ENCODE data around the gene BRPF3. TPM values are rescaled to one million over a fixed set of nuclear protein-coding genes. Genes with fewer than 3 reads are reported as not detected.

The BRPF3 gene
- total and polyA plus RNA-seq, 9 of the 15 experiments (the other 6 are each of a cell fraction or from before 2014, with no cell fraction given), result 2.2 to 19.3 (median 8.0) TPM

DNA sequence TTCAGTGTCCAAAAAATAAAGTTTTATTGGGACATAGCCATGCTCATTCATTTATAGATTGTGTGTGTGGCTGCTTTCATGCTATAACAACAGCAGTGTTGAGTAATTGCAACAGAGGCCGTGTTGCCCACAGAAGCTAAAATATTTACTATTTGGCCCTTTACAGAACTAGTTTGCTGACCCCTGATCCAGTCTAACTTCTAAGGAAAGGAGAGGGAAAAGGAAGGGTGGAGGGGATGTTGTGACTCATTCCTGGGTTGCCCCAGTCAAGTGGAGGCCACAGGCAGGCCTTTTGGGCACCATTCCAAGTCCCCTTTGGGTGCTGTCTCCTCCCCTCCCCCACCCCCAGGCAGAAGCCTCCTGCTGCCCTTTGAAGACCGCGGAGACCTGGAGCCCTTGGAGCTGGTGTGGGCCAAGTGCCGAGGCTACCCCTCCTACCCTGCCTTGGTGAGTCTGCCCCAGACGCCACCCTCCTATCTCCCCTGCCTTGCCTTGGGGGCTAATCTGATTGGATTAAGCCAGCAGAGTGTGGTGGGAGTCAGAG lies 28.4 kb downstream of the BRPF3 start (continued):
- TF ChIP-seq HMG20A (CRISPR knock-in tag; conservative IDR thresholded peaks at IDR 0.05) (no peak), EP300 (IDR thresholded peaks at IDR 0.05; ENCODE audit: low read length) (no peak; the same call in 1 of the 2 replicates), ZNF764 (CRISPR knock-in tag; IDR thresholded peaks at IDR 0.05; ENCODE audit: low read depth) (no peak), SMARCB1 (IDR thresholded peaks at IDR 0.05; ENCODE audit: insufficient read length, low read depth) (no peak), CBFA2T3 (IDR thresholded peaks at IDR 0.05) (peak; percentile 41), SOX6 (IDR thresholded peaks at IDR 0.05) (peak; percentile 34; the same call in 1 of the 2 replicates), MYC (IDR thresholded peaks at IDR 0.05; ENCODE audit: low read depth, low read length) (no peak), MYC (CRISPR knock-in tag; IDR thresholded peaks at IDR 0.05; ENCODE audit: borderline replicate concordance, low read depth) (no peak), KDM4B (IDR thresholded peaks at IDR 0.05; ENCODE audit: borderline replicate concordance in 2 of 2, low read depth in 1 of 2) (no peak), ZNF316 (IDR thresholded peaks at IDR 0.05) (no peak)
- TF ChIP-seq, protein P1, sequence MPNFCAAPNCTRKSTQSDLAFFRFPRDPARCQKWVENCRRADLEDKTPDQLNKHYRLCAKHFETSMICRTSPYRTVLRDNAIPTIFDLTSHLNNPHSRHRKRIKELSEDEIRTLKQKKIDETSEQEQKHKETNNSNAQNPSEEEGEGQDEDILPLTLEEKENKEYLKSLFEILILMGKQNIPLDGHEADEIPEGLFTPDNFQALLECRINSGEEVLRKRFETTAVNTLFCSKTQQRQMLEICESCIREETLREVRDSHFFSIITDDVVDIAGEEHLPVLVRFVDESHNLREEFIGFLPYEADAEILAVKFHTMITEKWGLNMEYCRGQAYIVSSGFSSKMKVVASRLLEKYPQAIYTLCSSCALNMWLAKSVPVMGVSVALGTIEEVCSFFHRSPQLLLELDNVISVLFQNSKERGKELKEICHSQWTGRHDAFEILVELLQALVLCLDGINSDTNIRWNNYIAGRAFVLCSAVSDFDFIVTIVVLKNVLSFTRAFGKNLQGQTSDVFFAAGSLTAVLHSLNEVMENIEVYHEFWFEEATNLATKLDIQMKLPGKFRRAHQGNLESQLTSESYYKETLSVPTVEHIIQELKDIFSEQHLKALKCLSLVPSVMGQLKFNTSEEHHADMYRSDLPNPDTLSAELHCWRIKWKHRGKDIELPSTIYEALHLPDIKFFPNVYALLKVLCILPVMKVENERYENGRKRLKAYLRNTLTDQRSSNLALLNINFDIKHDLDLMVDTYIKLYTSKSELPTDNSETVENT (CRISPR knock-in tag; IDR thresholded peaks at IDR 0.05), result no peak
- TF ChIP-seq, protein P2, sequence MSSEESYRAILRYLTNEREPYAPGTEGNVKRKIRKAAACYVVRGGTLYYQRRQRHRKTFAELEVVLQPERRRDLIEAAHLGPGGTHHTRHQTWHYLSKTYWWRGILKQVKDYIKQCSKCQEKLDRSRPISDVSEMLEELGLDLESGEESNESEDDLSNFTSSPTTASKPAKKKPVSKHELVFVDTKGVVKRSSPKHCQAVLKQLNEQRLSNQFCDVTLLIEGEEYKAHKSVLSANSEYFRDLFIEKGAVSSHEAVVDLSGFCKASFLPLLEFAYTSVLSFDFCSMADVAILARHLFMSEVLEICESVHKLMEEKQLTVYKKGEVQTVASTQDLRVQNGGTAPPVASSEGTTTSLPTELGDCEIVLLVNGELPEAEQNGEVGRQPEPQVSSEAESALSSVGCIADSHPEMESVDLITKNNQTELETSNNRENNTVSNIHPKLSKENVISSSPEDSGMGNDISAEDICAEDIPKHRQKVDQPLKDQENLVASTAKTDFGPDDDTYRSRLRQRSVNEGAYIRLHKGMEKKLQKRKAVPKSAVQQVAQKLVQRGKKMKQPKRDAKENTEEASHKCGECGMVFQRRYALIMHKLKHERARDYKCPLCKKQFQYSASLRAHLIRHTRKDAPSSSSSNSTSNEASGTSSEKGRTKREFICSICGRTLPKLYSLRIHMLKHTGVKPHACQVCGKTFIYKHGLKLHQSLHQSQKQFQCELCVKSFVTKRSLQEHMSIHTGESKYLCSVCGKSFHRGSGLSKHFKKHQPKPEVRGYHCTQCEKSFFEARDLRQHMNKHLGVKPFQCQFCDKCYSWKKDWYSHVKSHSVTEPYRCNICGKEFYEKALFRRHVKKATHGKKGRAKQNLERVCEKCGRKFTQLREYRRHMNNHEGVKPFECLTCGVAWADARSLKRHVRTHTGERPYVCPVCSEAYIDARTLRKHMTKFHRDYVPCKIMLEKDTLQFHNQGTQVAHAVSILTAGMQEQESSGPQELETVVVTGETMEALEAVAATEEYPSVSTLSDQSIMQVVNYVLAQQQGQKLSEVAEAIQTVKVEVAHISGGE (CRISPR knock-in tag; IDR thresholded peaks at IDR 0.05), result no peak
- TF ChIP-seq, protein P3, sequence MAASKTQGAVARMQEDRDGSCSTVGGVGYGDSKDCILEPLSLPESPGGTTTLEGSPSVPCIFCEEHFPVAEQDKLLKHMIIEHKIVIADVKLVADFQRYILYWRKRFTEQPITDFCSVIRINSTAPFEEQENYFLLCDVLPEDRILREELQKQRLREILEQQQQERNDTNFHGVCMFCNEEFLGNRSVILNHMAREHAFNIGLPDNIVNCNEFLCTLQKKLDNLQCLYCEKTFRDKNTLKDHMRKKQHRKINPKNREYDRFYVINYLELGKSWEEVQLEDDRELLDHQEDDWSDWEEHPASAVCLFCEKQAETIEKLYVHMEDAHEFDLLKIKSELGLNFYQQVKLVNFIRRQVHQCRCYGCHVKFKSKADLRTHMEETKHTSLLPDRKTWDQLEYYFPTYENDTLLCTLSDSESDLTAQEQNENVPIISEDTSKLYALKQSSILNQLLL (CRISPR knock-in tag; IDR thresholded peaks at IDR 0.05; ENCODE audit: borderline replicate concordance), result no peak
